Mucosa of gallbladder (tissue), 1 donor: ENCODE data around the gene NPAS3. TPM values are rescaled to one million over a fixed set of nuclear protein-coding genes. Genes with fewer than 3 reads are reported as not detected.

ENCODE experiments used
- DNase-seq: peaks from one replicate; pipeline ENCODE4 v3.0.0-alpha.2; 2020; ENCODE audit warnings: low spot score
- total RNA-seq: library from RNA; stranded (reverse); gene quantifications from one replicate; pipeline ENCODE4 v1.2.1, GENCODE V29; 2021
- donor health status: DM: no; HTN: no; CAD: no.

The NPAS3 gene
- total RNA-seq, 1 donor from 2014 or later: 1.8 TPM

GRCh38 chr14:33851366-33851765 is 912.7 kb downstream of the NPAS3 start:
- DNase-seq: no peak

- DNase-seq: no peak
These were observed 913.3 kb downstream of the NPAS3 start for GRCh38 chr14:33851931-33852330.
